Iris pigment epithelial cell (primary cell): Measurements from ENCODE around the gene NKX1-1.
"Not testable (repeated sequence)": the region's sequence is repeated elsewhere in the genome, so short reads cannot be mapped to it uniquely, and the experiment has no call there.

Experiments
- DNase-seq: peaks from one replicate; pipeline ENCODE4 v3.0.0-alpha.2; 2011; ENCODE audit warnings: low read depth

The NKX1-1 gene

GRCh38 chr4:1406394-1406980, at the start of gene NKX1-1:
Gene NKX1-1, minus strand, starts transcription at chr4:1406442. Its CDS starts 0 bp downstream, at chr4:1406442.
- DNase-seq = no peak

GRCh38 chr4:1453731-1454130, 47.5 kb upstream of the NKX1-1 start:
- DNase-seq = no peak

DNA sequence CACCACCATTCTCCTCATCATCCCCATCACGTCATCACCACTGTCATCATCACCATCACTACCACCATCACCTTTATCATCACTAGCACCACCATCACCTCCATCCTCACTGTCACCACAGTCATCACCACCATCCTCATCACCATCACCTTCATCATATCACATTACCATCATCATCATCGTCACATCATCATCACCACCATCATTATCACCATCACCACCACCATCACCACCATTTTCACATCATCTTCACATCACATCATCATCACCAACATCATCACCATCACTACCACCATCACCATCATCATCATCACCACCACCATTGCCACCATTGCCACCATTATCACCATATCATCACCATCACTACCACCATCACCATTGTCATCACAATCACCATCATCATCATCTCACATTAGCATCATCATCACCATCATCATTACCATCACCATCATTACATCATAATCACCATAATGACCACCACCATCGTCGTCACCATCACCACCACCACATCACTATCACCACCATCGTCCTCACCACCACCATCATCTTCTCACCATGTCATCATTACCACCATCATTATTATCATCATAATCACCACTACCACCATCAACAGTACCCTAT, 46.3 kb upstream of the NKX1-1 start:
- DNase-seq = no peak

- DNase-seq = no peak
Measured at GRCh38 chr4:1451752-1452122, 45.5 kb upstream of the NKX1-1 start.

DNA sequence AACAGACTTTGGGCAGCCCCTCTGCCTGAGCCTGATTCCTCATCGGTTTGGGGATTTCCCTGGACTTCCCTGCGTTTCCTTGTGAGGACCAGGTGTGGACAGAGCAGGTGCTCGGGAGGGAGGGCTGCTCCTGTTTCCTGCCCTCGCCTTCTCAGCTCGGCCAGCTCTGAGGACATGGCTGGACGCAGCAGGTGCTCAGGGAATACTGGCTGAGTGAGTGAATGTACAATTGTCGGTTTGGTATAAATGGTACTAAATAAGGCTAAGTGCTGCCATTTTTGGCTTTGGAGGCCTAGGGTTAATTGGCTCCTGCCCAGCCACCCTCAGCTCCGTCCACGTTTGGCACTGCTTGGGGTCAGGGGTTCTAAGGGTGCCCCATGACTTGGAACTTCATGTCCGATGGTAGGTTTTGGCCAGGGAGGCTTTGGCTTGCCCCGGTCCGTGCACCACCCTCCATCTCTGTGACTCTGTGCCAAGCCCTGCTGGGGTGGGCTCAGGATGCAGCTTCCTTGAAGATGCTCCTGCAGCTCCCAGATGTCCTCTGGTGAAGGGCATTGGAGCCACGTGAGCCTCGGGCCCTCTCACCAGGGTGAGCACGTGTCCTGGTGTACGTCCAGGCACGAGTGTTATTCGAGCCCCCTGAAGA, 45.0 kb upstream of the NKX1-1 start:
- no peak for DNase-seq

DNA sequence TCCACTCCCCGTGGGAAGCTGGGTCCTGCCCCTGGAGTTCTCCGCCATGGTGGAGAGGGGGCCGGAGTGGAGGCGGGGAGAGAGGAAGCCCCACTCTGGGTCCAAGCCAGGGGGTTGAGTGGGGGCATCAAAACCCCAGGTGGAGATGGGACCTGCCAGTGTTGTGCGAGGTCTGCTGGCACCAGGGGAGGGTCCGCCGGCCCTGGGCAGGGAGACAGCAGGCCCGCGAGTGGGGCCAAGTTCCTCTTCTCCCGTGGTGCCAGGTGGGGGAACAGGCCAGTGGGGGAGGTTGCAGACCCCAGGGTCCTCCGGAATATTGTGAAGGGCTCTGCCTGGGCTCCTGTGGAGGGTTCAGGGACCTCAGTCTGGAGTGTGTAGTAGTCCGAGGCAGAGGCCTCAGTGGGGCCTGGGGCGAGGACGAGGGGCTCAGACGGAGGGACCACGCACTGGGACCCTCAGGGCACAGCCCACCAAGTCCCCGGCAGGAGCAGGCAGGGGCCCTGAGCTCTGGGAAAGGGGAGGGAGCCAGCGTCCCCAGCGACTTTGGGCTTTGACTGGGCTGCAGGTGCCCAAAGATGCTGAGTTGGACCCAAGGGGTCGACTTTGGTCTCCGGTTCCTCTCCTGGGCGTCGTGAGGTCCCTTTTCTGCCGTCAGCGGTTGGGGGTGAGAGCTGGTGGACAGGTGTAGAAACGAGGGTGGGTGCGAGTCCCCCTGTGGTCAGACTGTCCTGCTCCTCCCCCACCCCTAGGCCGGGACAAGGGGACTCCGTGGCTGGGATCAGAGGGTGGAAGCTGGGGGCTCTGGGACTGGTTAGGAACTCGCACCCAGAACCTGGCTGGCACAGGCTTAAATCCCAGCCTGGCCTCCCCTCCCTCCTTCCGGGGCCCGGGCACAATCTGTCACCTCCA, 43.8 kb upstream of the NKX1-1 start:
- no peak for DNase-seq

- no peak for DNase-seq
Measured at GRCh38 chr4:1449475-1449832, 43.2 kb upstream of the NKX1-1 start.

DNA sequence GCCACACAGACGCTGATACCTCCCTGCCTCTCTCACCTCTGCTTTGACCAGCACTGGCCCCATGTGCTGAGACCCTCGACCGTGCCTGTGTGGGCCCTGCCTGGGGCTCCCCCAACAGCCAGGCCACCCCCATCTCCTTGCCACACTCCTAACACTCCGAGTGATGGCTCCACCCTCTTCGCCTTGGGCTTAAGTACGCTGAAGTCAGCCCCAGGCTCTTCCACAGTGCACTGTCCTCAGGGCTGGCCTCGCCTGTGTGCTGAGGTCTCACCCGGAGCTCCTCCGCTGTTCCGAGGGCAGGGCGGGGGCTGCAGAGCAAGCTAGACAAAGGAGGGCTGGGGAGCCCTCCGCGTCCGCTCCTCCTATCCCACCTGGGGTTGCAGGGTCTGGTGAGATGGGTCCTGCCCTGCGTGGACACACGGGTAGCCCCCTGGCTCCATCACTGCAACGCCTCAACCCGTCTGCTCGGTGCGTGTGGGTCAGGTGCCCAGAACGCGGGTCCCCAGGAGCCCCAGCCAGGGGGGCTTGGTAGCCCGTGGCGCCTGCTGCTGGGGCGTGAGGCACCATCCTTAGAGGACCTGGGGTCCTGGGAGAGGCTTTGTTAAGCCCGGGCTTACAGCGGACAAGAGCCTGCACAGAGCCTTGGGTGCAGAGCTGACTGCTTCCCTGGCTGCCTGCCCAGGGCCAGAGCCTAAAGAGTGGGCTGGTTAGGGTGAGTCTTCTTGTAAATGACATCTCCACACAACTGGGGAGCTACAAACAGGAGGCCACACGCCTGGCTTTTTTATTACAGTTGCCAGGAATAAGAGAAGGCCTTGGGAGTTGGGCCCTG, 42.6 kb upstream of the NKX1-1 start:
- no peak for DNase-seq

DNA sequence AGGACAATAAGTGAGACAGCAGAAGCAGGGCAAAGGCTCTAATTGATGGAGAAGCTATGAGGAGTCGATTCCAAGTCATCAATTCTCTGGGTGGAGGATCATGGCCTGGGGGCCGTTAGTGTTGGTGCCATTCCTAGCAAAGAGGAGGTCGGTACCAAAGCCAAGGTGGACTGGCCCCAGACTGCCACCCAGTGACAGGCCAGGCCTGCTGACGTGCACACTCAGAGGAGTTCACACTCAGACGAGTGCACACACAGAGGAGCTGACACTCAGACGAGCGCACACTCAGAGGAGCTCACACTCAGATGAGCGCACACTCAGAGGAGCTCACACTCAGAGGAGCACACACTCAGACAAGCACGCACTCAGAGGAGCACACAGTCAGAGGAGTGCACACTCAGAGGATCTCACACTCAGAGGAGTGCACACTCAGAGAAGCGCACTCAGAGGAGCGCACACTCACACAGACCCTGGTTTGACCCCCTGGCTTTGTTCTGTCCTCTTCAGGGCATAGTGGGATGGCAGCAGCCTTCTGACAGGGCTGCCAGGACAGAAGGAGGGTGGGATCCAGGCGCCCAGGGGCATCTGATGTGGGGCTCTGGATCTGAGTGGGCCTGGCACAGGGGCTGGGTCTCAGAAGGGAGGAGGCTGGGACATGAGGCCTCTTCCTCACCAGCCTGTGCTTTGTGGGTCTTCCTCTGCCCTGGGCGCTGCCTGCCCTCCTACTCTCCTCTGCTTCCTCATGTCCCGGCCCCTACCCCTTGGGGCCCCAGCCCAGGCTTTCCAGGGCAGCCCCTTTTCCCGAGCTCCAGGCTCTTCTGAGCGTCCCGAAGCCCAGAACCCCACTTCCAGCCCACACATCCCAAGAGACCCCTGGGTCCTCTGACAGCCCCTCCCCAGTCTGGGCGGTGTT, 41.7 kb upstream of the NKX1-1 start:
- no peak for DNase-seq

DNA sequence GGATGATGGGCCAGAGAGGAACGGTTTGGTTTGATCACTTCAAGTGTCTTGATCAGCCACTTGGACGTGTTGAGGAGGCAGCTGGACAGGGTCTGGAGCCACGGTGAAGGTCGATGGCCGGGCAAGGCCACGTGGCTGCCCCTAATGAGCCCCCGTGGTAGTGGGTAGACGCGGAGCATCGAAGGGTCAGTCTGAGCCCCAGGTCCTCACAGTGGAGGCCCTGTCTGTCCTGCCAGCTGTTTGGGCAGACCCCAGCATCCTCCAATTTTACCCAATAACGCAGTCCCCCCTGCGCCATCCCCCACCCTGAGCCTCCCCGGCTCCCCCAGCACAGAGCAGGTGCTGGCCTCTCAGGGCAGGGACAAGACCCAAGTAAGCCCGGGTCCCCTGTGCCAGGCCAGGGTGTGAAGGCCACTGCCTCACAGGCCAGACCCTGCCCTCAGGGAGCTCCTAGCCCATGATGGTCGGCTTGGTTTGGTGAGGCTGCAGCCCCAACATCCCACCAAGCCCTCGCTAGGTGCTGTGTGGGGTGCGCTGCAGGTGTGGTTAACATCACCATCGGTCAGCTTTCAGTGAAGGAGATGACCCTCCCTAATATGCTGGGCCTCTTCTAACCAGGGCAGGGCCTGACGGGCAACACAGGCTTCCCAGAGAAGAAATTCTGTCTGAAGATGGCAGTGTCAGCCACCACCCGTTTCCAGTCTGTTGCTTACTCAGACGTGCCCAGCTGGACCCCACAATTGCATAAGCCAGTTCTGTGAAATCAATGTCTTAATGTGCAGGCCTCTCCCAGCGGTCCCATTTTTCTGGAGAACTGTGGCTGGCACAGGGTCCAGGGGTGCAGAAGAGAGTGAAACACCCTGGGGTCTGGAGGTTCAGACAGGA, 40.5 kb upstream of the NKX1-1 start:
- DNase-seq = no peak

GRCh38 chr4:1445716-1446445, 39.6 kb upstream of the NKX1-1 start:
- DNase-seq = no peak

DNA sequence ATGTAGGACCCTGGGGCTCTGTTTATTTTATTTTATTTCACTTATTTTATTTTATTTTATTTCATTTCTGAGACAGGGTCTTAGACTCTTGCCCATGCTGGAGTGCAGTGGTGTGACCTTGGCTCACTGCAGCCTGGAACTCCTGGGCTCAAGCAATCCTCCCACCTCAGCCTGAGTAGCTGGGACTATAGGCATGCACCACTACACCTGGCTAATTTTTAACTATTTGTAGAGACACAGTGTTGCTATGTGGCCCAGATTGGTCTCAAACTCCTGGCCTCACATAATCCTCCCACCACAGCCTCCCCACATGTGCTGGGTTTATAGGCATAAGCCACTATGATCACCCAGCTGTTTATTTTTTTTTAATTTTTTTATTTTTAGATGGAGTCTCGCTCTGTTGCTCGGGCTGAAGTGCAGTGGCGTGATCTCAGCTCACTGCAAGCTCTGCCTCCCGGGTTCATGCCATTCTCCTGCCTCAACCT, 37.5 kb upstream of the NKX1-1 start:
- not testable (repeated sequence) for DNase-seq

GRCh38 chr4:1427010-1427409, 20.8 kb upstream of the NKX1-1 start:
- DNase-seq = no peak

DNA sequence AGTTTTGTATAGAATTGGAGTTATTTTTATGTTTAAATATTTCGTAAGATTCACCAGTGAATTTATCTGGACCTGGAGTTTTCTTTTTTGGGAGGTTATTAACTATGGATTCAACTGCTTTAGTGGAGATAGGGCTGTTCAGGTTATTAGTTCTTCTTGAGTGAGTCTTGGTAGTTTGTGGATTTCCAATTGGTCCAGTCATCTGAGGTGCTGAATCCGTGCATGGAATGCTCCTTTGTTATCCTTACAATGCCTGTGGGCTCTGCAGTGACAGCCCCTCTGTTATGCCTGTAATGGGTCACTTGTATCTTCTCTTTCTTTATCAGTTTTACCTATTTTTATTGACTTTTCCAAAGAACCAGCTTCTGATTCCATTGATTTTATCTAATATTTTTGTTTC, 15.4 kb upstream of the NKX1-1 start:
- no peak for DNase-seq

DNA sequence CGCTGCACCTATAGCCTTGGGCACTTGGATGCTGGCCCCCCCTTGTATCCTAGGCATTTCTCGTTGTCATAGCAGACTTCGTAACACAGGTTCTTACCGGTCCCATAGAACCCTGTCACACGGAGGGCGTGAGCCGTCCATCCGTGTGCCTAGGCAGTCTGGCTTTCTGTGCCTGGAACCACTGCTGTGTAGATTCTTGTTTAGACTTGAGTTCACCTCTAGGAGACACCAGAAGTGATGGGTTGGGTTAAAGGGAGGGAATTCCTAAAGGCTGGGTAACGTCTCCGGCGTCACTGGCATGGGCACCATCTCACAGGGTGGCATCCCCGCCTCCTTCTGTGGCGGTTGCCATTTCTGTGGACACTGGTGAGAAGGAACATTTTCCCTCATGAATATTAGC, 13.5 kb upstream of the NKX1-1 start:
- no peak for DNase-seq

GRCh38 chr4:1418494-1419285, 12.4 kb upstream of the NKX1-1 start:
- no peak for DNase-seq

GRCh38 chr4:1417522-1418390, 11.5 kb upstream of the NKX1-1 start:
- no peak for DNase-seq
